Epithelial cell of esophagus (primary cell): ENCODE data around the gene MAB21L1.

Source experiments
- DNase-seq: peaks from one replicate; pipeline ENCODE4 v3.0.0; 2010; ENCODE audit warnings: low read depth
- H3K4me3 ChIP-seq: 2 replicates; pipeline ENCODE4 v1.5.1; 2011; ENCODE audit warnings: mild to moderate bottlenecking, low read length, control low read depth
- TF ChIP-seq, protein P1 (sequence below): IDR thresholded peaks from 2 replicates; pipeline ENCODE4 v1.5.1; 2011; ENCODE audit warnings: low read depth, mild to moderate bottlenecking, low read length, control low read depth, inconsistent platforms; ENCODE audit not compliant: insufficient read depth; ENCODE audit errors: missing control alignments

The MAB21L1 gene

DNA sequence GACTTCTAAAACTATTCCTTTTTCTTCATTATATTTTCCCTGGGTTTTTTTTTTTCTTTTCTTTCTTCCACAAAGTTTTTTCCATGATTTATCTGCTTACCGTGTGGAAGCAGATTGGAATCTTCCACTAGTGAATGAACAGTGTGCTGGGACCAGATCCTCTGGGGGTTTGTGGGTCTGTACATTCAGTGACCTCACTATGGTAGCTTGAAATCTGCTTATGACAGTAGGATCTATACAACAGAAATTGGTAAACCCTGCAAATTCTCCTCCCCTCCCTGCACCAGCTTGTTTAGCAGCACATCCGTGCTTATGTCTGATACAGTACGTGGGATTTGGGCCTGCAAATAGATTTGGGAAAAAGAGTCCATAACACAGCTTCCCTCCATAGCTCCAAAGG lies 26.0 kb upstream of the MAB21L1 start:
- DNase-seq = no peak
- no peak overlapping the region for H3K4me3 ChIP-seq
- TF ChIP-seq, protein P1, sequence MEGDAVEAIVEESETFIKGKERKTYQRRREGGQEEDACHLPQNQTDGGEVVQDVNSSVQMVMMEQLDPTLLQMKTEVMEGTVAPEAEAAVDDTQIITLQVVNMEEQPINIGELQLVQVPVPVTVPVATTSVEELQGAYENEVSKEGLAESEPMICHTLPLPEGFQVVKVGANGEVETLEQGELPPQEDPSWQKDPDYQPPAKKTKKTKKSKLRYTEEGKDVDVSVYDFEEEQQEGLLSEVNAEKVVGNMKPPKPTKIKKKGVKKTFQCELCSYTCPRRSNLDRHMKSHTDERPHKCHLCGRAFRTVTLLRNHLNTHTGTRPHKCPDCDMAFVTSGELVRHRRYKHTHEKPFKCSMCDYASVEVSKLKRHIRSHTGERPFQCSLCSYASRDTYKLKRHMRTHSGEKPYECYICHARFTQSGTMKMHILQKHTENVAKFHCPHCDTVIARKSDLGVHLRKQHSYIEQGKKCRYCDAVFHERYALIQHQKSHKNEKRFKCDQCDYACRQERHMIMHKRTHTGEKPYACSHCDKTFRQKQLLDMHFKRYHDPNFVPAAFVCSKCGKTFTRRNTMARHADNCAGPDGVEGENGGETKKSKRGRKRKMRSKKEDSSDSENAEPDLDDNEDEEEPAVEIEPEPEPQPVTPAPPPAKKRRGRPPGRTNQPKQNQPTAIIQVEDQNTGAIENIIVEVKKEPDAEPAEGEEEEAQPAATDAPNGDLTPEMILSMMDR = no peak

DNA sequence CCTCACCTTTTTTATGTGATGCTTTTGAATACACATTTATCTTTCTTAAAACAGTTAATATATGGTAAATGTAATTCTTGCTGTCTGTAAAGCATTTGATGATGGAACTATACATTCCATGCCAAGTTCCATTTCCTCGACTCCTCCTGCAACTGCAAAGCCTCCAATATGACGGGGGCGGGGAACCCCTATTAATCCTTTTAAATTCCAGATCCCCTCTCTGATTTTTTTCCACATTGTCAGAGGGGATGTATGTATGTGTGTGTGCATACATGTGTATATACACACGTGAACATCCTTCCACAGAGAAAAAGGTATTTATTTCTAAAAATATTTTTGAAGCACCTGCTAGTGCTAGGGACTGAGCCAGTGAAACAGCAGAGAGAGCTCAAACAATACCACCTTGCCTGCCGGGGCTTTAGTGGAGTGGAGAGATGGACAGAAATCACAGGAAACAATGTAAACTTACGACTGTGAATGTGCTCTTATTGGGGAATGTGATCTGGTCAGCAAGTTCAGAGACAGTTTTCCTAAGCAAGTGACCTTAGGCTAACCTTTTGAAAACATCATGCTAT lies 25.3 kb upstream of the MAB21L1 start:
- DNase-seq = no peak
- H3K4me3 ChIP-seq = no peak overlapping the region
- TF ChIP-seq, protein P1 = no peak

DNA sequence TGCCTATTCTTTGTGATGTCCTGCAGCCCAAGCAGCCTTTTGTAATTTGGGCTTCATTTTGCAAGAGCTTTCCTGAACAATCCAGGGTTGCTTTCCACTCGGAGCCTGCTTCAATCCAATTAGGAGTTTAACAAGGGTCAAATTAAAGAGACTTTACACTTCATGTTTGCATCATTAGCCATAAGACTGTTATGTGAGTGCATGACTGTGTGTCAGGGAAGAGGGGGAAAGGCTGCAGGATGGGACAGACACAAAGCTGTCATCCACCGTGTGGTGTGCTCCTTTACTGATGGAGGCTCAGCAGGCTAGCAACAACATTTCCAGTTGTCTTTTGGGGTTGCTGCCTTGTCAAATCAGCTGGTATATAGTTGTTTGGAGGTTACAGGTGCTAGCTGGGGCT lies 23.7 kb upstream of the MAB21L1 start:
- TF ChIP-seq, protein P1 = no peak
- H3K4me3 ChIP-seq = no peak overlapping the region
- no peak for DNase-seq

DNA sequence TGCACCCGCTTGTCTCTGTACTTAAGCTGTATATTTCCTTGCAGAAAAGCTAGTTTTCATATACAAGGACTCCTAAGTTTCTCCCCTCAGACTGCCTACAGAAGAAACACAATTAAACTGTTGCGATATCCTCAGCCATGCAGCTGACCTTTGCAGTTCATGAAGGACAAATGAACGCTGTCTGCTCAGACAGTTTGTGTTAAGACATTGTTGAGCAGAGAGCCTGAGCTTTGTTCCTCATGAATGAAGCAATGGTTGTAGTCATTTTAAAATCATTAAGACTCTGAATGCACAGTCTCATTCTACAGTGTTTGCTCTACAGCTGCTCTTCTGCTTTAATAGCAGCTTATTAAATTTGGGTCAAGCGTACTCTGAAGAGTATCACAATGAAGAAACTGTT lies 23.2 kb upstream of the MAB21L1 start:
- no peak for DNase-seq
- TF ChIP-seq, protein P1 = no peak
- H3K4me3 ChIP-seq = no peak overlapping the region

DNA sequence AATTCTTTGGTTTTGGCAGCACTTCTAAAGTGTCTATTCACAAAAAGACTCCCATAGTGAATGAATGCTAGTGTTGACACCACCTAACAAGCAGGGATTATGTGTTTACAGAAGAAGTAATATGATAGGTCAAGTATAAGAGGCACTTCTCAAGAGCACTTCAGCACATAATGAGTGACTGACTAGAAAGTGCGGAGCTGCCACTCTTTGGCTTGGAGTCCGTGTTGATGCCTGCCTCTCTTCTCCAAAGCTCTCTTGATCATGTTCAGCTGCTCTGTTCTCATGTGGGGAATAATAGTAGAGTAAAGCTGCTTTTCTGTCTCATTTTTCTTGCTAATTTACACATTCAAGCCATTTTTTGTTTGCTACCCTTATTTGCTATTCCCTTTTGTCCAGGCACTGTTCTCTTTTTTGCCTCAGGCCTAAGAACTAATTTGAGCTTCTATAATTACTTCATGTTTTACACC lies 22.7 kb upstream of the MAB21L1 start:
- TF ChIP-seq, protein P1 = no peak
- no peak for DNase-seq
- no peak overlapping the region for H3K4me3 ChIP-seq

DNA sequence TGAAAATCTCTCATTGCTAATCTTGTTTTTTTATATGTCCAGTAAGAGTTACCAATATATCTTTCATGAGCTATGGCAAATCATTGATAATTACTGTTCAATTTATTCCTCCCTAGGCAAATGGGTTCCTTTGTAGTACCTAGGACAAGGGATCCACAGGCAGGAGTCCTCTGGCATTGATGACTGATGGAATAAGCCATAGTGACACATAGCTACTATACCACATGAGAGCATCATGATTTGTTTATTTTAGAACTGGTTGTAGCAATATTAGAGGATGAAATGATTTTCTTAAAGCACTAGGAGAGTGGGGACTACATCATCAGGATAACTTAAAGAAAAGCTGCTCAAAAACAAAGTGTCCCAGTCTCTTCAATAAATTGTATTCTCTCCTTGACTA lies 21.7 kb upstream of the MAB21L1 start:
- H3K4me3 ChIP-seq = no peak overlapping the region
- peak; percentile 9 for DNase-seq
- TF ChIP-seq, protein P1 = no peak

DNA sequence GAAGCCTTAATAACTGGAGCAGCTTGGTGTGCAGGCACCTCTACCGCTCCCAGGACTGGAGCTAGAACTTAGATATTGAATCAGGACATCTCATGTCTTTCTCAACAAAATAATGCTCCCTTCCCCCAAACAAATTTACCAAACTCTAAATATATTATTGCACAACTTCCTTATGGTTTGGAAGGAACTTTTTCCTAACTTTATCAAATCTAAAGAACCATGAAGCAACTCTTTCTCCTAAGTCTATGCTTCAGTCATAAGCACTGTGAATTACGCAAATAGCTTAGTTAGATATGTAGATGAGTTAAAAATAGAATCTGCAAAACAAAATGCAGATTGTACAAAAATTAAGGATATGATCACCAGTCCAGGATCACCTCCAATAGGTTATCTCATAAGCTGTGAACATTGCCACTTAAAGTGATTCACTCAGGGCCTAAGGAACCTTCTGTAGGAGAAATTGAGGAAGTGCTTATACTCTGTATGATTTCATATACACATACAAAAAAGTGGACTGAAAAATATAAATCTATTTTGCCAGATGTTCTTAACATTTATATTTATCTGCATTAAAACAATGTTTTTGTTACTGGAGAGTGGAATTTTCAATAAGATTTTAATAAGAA lies 20.4 kb upstream of the MAB21L1 start:
- H3K4me3 ChIP-seq = no peak overlapping the region
- DNase-seq = no peak
- TF ChIP-seq, protein P1 = no peak
